BLaER1 (cell line): ENCODE data around the gene COL1A1.

Source experiments
- H3K27ac ChIP-seq: shearing (Covaris generic); formaldehyde crosslinking; 2 replicates; pipeline ENCODE4 v1.8.1; 2022
- H3K27me3 ChIP-seq: shearing (Covaris generic); formaldehyde crosslinking; 2 replicates; pipeline ENCODE4 v1.8.1; 2022
- H3K36me3 ChIP-seq: shearing (Covaris generic); formaldehyde crosslinking; 2 replicates; pipeline ENCODE4 v1.8.1; 2022
- H3K4me1 ChIP-seq: shearing (Covaris generic); formaldehyde crosslinking; 2 replicates; pipeline ENCODE4 v1.8.1; 2022
- H3K4me2 ChIP-seq: shearing (Covaris generic); formaldehyde crosslinking; 2 replicates; pipeline ENCODE4 v1.8.1; 2022
- H3K4me3 ChIP-seq: shearing (Covaris generic); formaldehyde crosslinking; 2 replicates; pipeline ENCODE4 v1.8.1; 2022
- H3K9ac ChIP-seq: shearing (Covaris generic); formaldehyde crosslinking; 2 replicates; pipeline ENCODE4 v1.8.1; 2022
- H3K9me3 ChIP-seq: shearing (Covaris generic); formaldehyde crosslinking; 2 replicates; pipeline ENCODE4 v1.8.1; 2022
- H4K20me1 ChIP-seq: shearing (Covaris generic); formaldehyde crosslinking; 2 replicates; pipeline ENCODE4 v1.8.1; 2022
- Cebpa-rat ChIP-seq: shearing (Covaris generic); IDR thresholded peaks from 2 replicates; pipeline ENCODE4 v1.8.1; 2022

COL1A1 gene

GRCh38 chr17:50167371-50167770 lies 34.1 kb downstream of the COL1A1 start:
- H3K9ac ChIP-seq: peak overlapping the region; percentile 15; the same call in 1 of the 2 replicates
- no peaks in the 10 kb centered on the region for H3K27me3 ChIP-seq
- TF ChIP-seq Cebpa-rat: no peak
- no peak overlapping the region for H3K4me3 ChIP-seq
- H3K4me2 ChIP-seq: no peak overlapping the region
- no peaks in the 10 kb centered on the region for H3K9me3 ChIP-seq
- H3K27ac ChIP-seq: 0 out of 2 replicates have a peak overlapping the region, but pooled peaks have one; percentile 9
- H3K36me3 ChIP-seq: no peaks in the 10 kb centered on the region
- H4K20me1 ChIP-seq: no peaks in the 10 kb centered on the region
- peaks cover 40% of the 10 kb centered on the region for H3K4me1 ChIP-seq

- no peak for TF ChIP-seq Cebpa-rat
- H3K27ac ChIP-seq: 0 out of 2 replicates have a peak overlapping the region, but pooled peaks have one; percentile 22
- H3K9me3 ChIP-seq: no peaks in the 10 kb centered on the region
- no peaks in the 10 kb centered on the region for H4K20me1 ChIP-seq
- H3K4me3 ChIP-seq: no peak overlapping the region
- peak overlapping the region; percentile 15 for H3K9ac ChIP-seq
- H3K27me3 ChIP-seq: no peaks in the 10 kb centered on the region
- peaks cover 42% of the 10 kb centered on the region for H3K4me1 ChIP-seq
- H3K4me2 ChIP-seq: no peak overlapping the region
- H3K36me3 ChIP-seq: no peaks in the 10 kb centered on the region
Measured at GRCh38 chr17:50166518-50167181, 34.8 kb downstream of the COL1A1 start.

DNA sequence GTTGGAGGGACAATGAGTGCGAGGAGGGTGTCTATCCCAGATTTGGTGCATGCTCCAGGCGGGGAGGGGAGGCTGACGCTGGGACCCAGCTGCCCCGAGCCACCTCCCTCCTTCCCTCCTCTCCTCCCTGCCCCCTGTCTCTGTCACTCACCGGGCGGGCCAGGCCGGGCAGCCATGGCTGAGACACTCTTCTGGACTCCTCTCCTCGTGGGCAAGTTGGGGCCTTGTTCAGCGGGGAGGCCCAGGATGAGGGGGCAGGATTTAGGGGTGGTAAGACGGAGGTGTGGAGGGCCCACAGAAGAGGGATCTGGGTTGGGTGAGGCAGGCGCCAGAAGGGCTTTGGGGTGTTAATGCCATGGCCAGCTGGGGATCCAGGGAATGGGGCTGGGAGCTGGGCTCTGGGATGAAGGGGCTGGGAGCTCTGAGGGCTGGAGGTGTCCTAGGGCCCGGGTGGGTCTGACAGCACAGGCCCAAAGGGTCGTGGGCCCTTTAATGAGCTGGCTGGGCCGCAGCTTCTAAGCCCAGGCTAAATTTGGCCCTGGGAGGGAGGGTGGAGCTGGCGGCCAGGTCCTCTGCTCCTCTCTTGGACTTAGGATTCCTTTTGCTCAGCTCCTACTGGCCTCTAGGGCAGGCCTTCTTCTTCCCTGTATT lies 35.4 kb downstream of the COL1A1 start, which contains the start of gene SGCA:
SGCA (plus strand) TSS at position 139 of the 651 bp plus-strand sequence; CDS start at position 175, 36 bp downstream.
- Histone ChIP-seq H3K27ac (0 out of 2 replicates have a peak within 1 kb of the TSS, but pooled peaks have one; percentile 22), H3K4me3 (no peak within 1 kb of the TSS), H3K4me1 (peaks cover 47% of the 10 kb centered on the region), H3K9ac (no peak within 1 kb of the TSS; the same call in 1 of the 2 replicates), H3K4me2 (no peak within 1 kb of the TSS), H3K9me3 (no peaks in the 10 kb centered on the region), H4K20me1 (no peaks in the 10 kb centered on the region), H3K27me3 (no peaks in the 10 kb centered on the region), H3K36me3 (no peaks in the 10 kb centered on the region)
- no peak for TF ChIP-seq Cebpa-rat

DNA sequence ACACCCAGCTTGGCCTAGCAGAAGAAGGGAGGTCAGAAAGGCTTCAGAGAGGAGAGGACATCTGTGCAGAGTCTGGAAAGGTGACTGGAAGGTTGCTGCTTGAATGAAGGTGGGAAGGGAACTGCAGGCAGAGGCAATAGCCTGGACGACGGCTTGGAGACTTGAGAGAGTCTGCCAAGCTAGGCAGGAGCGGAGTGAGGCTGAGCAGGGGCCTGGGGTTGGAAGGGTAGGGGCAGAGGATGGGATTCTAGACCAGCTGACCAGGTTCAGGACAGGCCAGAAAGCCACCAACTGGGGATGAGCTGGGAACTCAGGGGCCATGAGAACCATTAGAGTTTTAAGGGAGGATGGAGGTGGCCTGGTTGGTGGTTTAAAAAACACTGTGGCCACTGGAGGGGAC lies 36.0 kb downstream of the COL1A1 start:
- no peak overlapping the region for H3K27ac ChIP-seq
- H3K9ac ChIP-seq: no peak overlapping the region
- no peak for TF ChIP-seq Cebpa-rat
- no peaks in the 10 kb centered on the region for H4K20me1 ChIP-seq
- H3K4me2 ChIP-seq: no peak overlapping the region
- H3K9me3 ChIP-seq: no peaks in the 10 kb centered on the region
- no peak overlapping the region for H3K4me3 ChIP-seq
- no peaks in the 10 kb centered on the region for H3K36me3 ChIP-seq
- H3K4me1 ChIP-seq: peaks cover 52% of the 10 kb centered on the region
- H3K27me3 ChIP-seq: no peaks in the 10 kb centered on the region

- no peak overlapping the region for H3K27ac ChIP-seq
- H3K36me3 ChIP-seq: no peaks in the 10 kb centered on the region
- no peak overlapping the region for H3K4me3 ChIP-seq
- H4K20me1 ChIP-seq: no peaks in the 10 kb centered on the region
- no peak overlapping the region for H3K9ac ChIP-seq
- no peak for TF ChIP-seq Cebpa-rat
- H3K4me1 ChIP-seq: peaks cover 52% of the 10 kb centered on the region
- H3K4me2 ChIP-seq: no peak overlapping the region
- H3K27me3 ChIP-seq: no peaks in the 10 kb centered on the region
- no peaks in the 10 kb centered on the region for H3K9me3 ChIP-seq
Measured at GRCh38 chr17:50165066-50165465, 36.4 kb downstream of the COL1A1 start.

DNA sequence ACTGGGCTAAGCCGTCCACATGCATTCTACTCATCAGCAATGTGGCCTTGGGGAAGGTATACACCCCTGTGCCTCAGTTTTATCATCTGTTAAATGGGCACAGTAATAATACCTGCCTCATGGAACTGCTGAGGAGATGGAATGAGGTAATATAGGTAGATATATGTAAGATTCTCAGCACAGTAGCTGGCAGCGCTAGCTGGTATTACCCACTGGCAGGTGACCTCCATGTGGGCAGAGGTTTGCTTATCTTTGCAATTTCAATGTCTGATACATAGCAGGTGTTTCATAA lies 36.8 kb downstream of the COL1A1 start:
- H4K20me1 ChIP-seq: no peaks in the 10 kb centered on the region
- H3K27ac ChIP-seq: no peak overlapping the region
- H3K27me3 ChIP-seq: no peaks in the 10 kb centered on the region
- H3K4me3 ChIP-seq: no peak overlapping the region
- H3K4me2 ChIP-seq: peak overlapping the region; percentile 40; the same call in 1 of the 2 replicates
- TF ChIP-seq Cebpa-rat: no peak
- H3K9me3 ChIP-seq: no peaks in the 10 kb centered on the region
- no peaks in the 10 kb centered on the region for H3K36me3 ChIP-seq
- H3K4me1 ChIP-seq: peaks cover 52% of the 10 kb centered on the region
- no peak overlapping the region for H3K9ac ChIP-seq

- Histone ChIP-seq H3K4me3 (no peak overlapping the region), H3K9ac (no peak overlapping the region), H3K4me2 (peak overlapping the region; percentile 40; the same call in 1 of the 2 replicates), H3K27ac (no peak overlapping the region), H3K9me3 (no peaks in the 10 kb centered on the region), H3K27me3 (no peaks in the 10 kb centered on the region), H3K36me3 (no peaks in the 10 kb centered on the region), H3K4me1 (peaks cover 51% of the 10 kb centered on the region), H4K20me1 (no peaks in the 10 kb centered on the region)
- no peak for TF ChIP-seq Cebpa-rat
Measured at GRCh38 chr17:50163843-50164696, 37.4 kb downstream of the COL1A1 start.

- Histone ChIP-seq H3K4me1 (peaks cover 40% of the 10 kb centered on the region), H3K36me3 (no peaks in the 10 kb centered on the region), H3K4me2 (no peak overlapping the region; the same call in 1 of the 2 replicates), H3K9me3 (no peaks in the 10 kb centered on the region), H3K9ac (no peak overlapping the region), H4K20me1 (no peaks in the 10 kb centered on the region), H3K27ac (no peak overlapping the region), H3K4me3 (no peak overlapping the region), H3K27me3 (no peaks in the 10 kb centered on the region)
- TF ChIP-seq Cebpa-rat: no peak
Measured at GRCh38 chr17:50162466-50163254, 38.8 kb downstream of the COL1A1 start.

GRCh38 chr17:50161911-50162288 lies 39.5 kb downstream of the COL1A1 start:
- TF ChIP-seq Cebpa-rat: no peak
- Histone ChIP-seq H3K36me3 (no peaks in the 10 kb centered on the region), H3K27ac (peak overlapping the region; percentile 55; the same call in 1 of the 2 replicates), H3K4me2 (peak overlapping the region; percentile 93), H3K4me1 (peaks cover 33% of the 10 kb centered on the region), H4K20me1 (no peaks in the 10 kb centered on the region), H3K27me3 (no peaks in the 10 kb centered on the region), H3K9me3 (no peaks in the 10 kb centered on the region), H3K4me3 (peak overlapping the region; percentile 67; the same call in 1 of the 2 replicates), H3K9ac (peak overlapping the region; percentile 56; the same call in 1 of the 2 replicates)
